D721Med (cell line): ENCODE results near the gene CORO1C.

Source experiments
- DNase-seq: peaks from one replicate; pipeline ENCODE4 v3.0.0; 2011; ENCODE audit warnings: low spot score; ENCODE audit not compliant: insufficient read length
- FAIRE-seq: peaks from 2 replicates; lab custom pipeline; 2011; peaks lifted over from hg19 to GRCh38; lab: Jason Lieb, UNC
- CTCF ChIP-seq: IDR thresholded peaks from 2 replicates; pipeline ENCODE4 v1.5.1; 2012; ENCODE audit warnings: mild to moderate bottlenecking, control low read depth; ENCODE audit not compliant: insufficient read depth; ENCODE audit errors: missing control alignments

CORO1C gene

DNA sequence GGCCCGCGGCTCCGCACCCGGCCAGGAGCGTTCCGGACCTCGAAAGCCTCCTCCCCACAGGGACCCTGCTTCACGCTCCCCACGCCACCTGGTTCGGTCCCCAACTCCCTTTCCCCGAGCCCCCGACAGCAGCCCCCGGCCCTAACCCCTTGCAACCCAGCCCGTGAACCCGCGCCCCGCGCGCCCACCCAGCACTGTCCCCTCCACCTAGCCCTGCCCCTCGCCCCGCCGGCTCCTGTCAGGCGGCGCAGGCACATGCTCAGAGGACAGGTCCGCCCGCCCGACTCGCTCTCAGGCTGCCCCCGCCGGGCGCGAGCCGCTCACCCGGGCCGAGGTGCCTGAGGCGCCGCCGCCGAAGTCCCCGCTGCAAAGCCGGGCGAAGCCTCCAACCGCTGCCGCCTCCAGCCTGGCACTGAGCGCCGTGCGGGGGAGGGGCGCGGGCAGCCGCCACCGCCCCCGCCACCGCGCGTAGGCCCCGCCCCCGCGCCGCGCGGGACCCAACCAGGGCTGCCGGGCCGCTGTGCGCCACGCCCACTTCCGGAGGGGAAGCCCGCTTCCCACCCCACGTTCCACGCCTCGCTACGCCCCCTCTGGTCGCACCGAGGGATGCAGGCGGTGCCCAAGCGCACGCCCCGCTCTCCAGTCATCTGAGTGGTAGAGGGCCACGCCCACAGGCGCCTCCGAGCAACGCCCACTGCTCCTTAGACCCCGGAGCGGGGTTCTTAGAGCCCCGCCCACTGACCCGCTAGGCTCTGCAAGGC, at the start of gene CORO1C:
Gene CORO1C, minus strand, starts transcription at position 414 of the 761 bp plus-strand sequence. CDS start 30,200 bp downstream, outside the sequence.
- TF ChIP-seq CTCF: peak; percentile 42
- peak; percentile 73 for DNase-seq
- FAIRE-seq: no peak

DNA sequence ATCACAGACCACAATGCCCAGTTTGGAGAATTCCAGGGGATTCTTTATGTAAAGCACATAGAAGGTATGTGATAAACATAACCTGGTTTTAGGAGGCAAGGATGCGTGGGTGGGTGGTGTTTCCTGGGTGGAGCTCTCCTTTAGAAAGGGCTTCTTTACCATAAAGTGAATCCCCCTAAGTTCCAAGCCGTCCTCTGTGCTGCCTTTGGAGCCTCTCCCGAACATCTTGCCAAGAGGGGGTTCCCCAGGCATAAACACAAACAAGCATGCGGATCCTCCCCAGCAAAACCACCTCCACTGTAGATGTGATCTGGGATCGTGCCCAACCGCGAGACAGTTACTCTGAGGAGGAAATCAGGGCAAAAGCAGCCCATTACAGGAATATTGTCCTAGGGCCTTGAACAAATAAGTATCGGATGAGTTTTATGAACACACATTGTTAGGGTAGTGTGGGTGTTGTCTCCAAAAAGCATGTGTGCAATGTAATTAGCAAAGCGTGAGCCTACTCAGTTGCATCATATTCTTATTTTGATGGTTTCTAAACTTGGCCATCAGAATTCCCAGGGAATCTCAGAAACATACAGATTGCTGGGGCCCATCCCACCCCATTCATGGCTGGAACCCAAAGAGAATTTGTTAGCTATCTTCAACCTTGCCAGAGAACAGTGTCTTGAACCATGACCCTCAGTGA, 48.8 kb upstream of the CORO1C start:
- no peak for DNase-seq
- TF ChIP-seq CTCF: no peak
- FAIRE-seq: no peak

- FAIRE-seq (no peak), DNase-seq (no peak)
- TF ChIP-seq CTCF: no peak
Measured at GRCh38 chr12:108778053-108778452, 46.7 kb upstream of the CORO1C start.

- FAIRE-seq (no peak), DNase-seq (no peak)
- TF ChIP-seq CTCF: no peak
Measured at GRCh38 chr12:108777156-108777555, 45.8 kb upstream of the CORO1C start.

GRCh38 chr12:108773798-108774788, 42.8 kb upstream of the CORO1C start:
- no peak for TF ChIP-seq CTCF
- DNase-seq: no peak
- no peak for FAIRE-seq

DNA sequence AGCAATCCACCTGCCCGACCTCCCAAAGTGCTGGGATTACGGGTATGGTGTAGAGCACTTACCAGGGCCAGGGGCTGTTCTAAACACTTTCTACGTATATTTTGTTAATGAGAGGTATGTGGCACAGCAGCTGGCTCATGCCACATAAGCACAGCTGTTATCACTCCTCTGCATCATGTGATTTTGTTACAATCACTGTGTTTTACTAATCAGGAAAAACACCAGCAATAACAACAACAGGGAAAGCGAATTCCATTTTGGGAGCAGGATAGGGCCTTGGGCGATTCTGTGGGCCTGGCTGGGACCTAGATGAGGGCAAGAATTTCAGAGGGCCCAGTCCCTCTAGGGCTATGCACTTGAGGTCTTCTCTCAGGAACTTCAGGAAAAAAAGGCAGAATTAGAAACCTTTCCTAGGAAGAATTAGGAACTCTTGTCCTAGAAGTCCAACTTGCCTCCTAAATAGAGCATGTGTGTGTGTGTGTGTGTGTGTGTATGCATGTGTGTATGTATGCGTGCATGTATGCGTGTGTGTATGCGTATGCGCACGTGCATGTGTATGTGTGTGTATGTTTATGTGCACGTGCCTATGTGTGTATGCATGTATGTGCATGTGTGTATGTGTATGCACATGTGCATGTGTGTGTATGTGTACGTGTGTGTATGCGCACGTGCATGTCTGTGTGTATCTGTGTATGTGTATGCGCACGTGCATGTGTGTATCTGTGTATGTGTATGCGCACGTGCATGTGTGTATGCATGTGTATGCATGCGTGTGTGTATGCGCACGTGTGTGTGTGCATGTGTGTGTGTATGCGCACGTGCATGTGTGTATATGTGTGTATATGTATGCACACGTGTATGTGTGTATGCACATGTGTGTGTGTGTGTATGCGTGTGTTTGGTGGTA, 41.8 kb upstream of the CORO1C start:
- TF ChIP-seq CTCF: no peak
- FAIRE-seq (no peak), DNase-seq (no peak)
